A549 (cell line): ENCODE data around the gene MRGPRD. TPM values are rescaled to one million over a fixed set of nuclear protein-coding genes. Genes with fewer than 3 reads are reported as not detected.

Experiments used
- ATAC-seq, 2 experiments: fragments of 200-7000 bp in 1 of 2; fragments of >200 bp in 1 of 2; cut with Nextera tagmentation in 1 of 2; cut with Tn5 transposase in 1 of 2; 3 replicates each; pipeline versions ENCODE4 v1.8.0 to v1.9.1; 2018 to 2020; ENCODE audit warnings: mild to moderate bottlenecking in 1 of 2, moderate library complexity in 1 of 2
- CTCF ChIA-PET: fragments of 300-600 bp; sonication (Branson Sonifier 250); formaldehyde crosslinking; extraction: SDS; loops from one replicate; lab custom pipeline; 2021; ENCODE audit warnings: antibody characterized with exemption, inconsistent platforms; lab: Yijun Ruan, JAX
- POLR2A ChIA-PET: fragments of 350-600 bp; formaldehyde crosslinking; extraction: SDS; loops from one replicate; lab custom pipeline; 2021; ENCODE audit warnings: antibody characterized with exemption, inconsistent platforms; lab: Yijun Ruan, JAX
- DNase-seq, 2 experiments: peaks; one replicate each; pipeline versions ENCODE4 v3.0.0 to v3.0.0-alpha.2; 2011 to 2016; ENCODE audit warnings: low read depth in 1 of 2, low spot score in 1 of 2
- FAIRE-seq: peaks from 2 replicates; lab custom pipeline; 2011; peaks lifted over from hg19 to GRCh38; lab: Jason Lieb, UNC
- H3K27ac ChIP-seq, 2 experiments: fragments of >200 bp; sonication (Bioruptor Twin); formaldehyde crosslinking; 3 replicates each; pipeline ENCODE4 v1.5.1; 2016 to 2017
- H3K4me1 ChIP-seq: fragments of >200 bp; sonication (Bioruptor Twin); formaldehyde crosslinking; 3 replicates; pipeline ENCODE4 v1.6.1; 2016
- H3K4me2 ChIP-seq: fragments of >200 bp; sonication (Bioruptor Twin); formaldehyde crosslinking; 3 replicates; pipeline ENCODE4 v1.6.1; 2016
- H3K4me3 ChIP-seq: fragments of >200 bp; sonication (Bioruptor Twin); formaldehyde crosslinking; 3 replicates; pipeline ENCODE4 v1.5.1; 2016
- H3K9me3 ChIP-seq: fragments of >200 bp; sonication (Bioruptor Twin); formaldehyde crosslinking; 3 replicates; pipeline ENCODE4 v1.6.1; 2016
- BCL3 ChIP-seq: fragments of >200 bp; sonication (Bioruptor Twin); formaldehyde crosslinking; IDR thresholded peaks from 3 replicates; pipeline ENCODE4 v1.6.1; 2016
- CHD2 ChIP-seq: fragments of 150-350 bp; IDR thresholded peaks from 2 replicates; pipeline ENCODE4 v1.6.1; 2014; ENCODE audit warnings: low read length; ENCODE audit not compliant: partially characterized antibody
- EHMT2 ChIP-seq: fragments of 200-600 bp; sonication (generic); IDR thresholded peaks from 2 replicates; pipeline ENCODE4 v1.6.1; 2016; ENCODE audit warnings: antibody characterized with exemption, low read depth, mild to moderate bottlenecking, moderate library complexity
- ELK1 ChIP-seq: fragments of 150-350 bp; IDR thresholded peaks from 2 replicates; pipeline ENCODE4 v1.6.1; 2014; ENCODE audit warnings: low read depth, mild to moderate bottlenecking, low read length
- FOSL2 ChIP-seq, 2 experiments: fragments of 450-650 bp in 1 of 2; fragments of >200 bp in 1 of 2; sonication (Bioruptor Twin) in 1 of 2; formaldehyde crosslinking; IDR thresholded peaks; 2 replicates each; pipeline versions ENCODE4 v1.5.0 to v1.6.1; 2016 to 2020; ENCODE audit warnings: mild to moderate bottlenecking in 1 of 2, moderate library complexity in 1 of 2
- GATA3 ChIP-seq: IDR thresholded peaks from 2 replicates; pipeline ENCODE4 v1.6.1; 2012; ENCODE audit warnings: borderline replicate concordance
- HEYL ChIP-seq: fragments of 250-450 bp; sonication (Bioruptor Pico); IDR thresholded peaks from 2 replicates; pipeline ENCODE4 v1.8.0; 2021; ENCODE audit warnings: mild to moderate bottlenecking, moderate library complexity
- HMGXB4 ChIP-seq: fragments of 250-450 bp; sonication (Bioruptor Pico); IDR thresholded peaks from 2 replicates; pipeline ENCODE4 v1.5.0; 2021; ENCODE audit warnings: mild to moderate bottlenecking, moderate library complexity, borderline replicate concordance
- JUN ChIP-seq, 2 experiments: fragments of >200 bp; sonication (Bioruptor Twin); formaldehyde crosslinking; IDR thresholded peaks; 2 replicates in 1 of 2; 3 replicates in 1 of 2; pipeline ENCODE4 v1.6.1; 2016 to 2017
- MAX ChIP-seq: IDR thresholded peaks from 2 replicates; pipeline ENCODE4 v1.6.1; 2012
- MYC ChIP-seq: IDR thresholded peaks from 2 replicates; pipeline ENCODE4 v1.6.1; 2012; ENCODE audit warnings: mild to moderate bottlenecking, inconsistent platforms, low read length, improper control_type of control experiment, borderline replicate concordance
- NFE2L2 ChIP-seq: fragments of 150-350 bp; conservative IDR thresholded peaks from 2 replicates; pipeline ENCODE4 v1.6.1; 2014; ENCODE audit warnings: low read length
- NPAS2 ChIP-seq: fragments of 250-450 bp; sonication (Bioruptor Pico); IDR thresholded peaks from 2 replicates; pipeline ENCODE4 v1.8.0; 2022; ENCODE audit warnings: mild to moderate bottlenecking, moderate library complexity, borderline replicate concordance
- PHF8 ChIP-seq: fragments of 200-600 bp; sonication (generic); IDR thresholded peaks from 2 replicates; pipeline ENCODE4 v1.6.1; 2016; ENCODE audit warnings: low read depth, mild to moderate bottlenecking, antibody characterized with exemption, moderate library complexity, borderline replicate concordance
- POLR2A ChIP-seq: IDR thresholded peaks from 2 replicates; pipeline ENCODE4 v1.6.1; 2012; ENCODE audit warnings: mild to moderate bottlenecking, low read length
- POLR2AphosphoS2 ChIP-seq: conservative IDR thresholded peaks from 2 replicates; pipeline ENCODE4 v1.6.1; 2012; ENCODE audit warnings: low read length, improper control_type of control experiment, inconsistent platforms
- RAD21 ChIP-seq, 2 experiments: fragments of >200 bp in 1 of 2; sonication (Bioruptor Twin) in 1 of 2; formaldehyde crosslinking in 1 of 2; IDR thresholded peaks in 1 of 2; conservative IDR thresholded peaks in 1 of 2; 2 replicates in 1 of 2; 3 replicates in 1 of 2; pipeline ENCODE4 v1.6.1; 2012 to 2018; ENCODE audit warnings: inconsistent platforms in 1 of 2
- RARB ChIP-seq: fragments of 250-450 bp; sonication (Bioruptor Pico); IDR thresholded peaks from 2 replicates; pipeline ENCODE4 v1.8.0; 2021; ENCODE audit warnings: mild to moderate bottlenecking, moderate library complexity
- RNF2 ChIP-seq: fragments of 200-600 bp; sonication (generic); IDR thresholded peaks from 2 replicates; pipeline ENCODE4 v1.6.1; 2016; ENCODE audit warnings: low read depth, mild to moderate bottlenecking, antibody characterized with exemption, moderate library complexity, borderline replicate concordance
- SREBF2 ChIP-seq: fragments of 450-650 bp; IDR thresholded peaks from 2 replicates; pipeline ENCODE4 v1.6.1; 2014; ENCODE audit warnings: mild to moderate bottlenecking, moderate library complexity
- TFCP2L1 ChIP-seq: fragments of 250-450 bp; sonication (Bioruptor Pico); IDR thresholded peaks from 2 replicates; pipeline ENCODE4 v1.5.0; 2021; ENCODE audit warnings: mild to moderate bottlenecking
- ZC3H11A ChIP-seq: fragments of 450-650 bp; IDR thresholded peaks from 2 replicates; pipeline ENCODE4 v1.6.1; 2014; ENCODE audit warnings: antibody characterized with exemption, mild to moderate bottlenecking
- ZFP36 ChIP-seq: fragments of 450-650 bp; IDR thresholded peaks from 2 replicates; pipeline ENCODE4 v1.6.1; 2014; ENCODE audit warnings: borderline replicate concordance; ENCODE audit not compliant: partially characterized antibody
- ZNF302 ChIP-seq: fragments of 250-450 bp; sonication (Bioruptor Pico); IDR thresholded peaks from 2 replicates; pipeline ENCODE4 v1.9.0; 2021; ENCODE audit warnings: inconsistent platforms, mild to moderate bottlenecking, moderate library complexity
- ZSCAN20 ChIP-seq: fragments of 250-450 bp; sonication (Bioruptor Pico); IDR thresholded peaks from 2 replicates; pipeline ENCODE4 v1.8.0; 2022; ENCODE audit warnings: mild to moderate bottlenecking, moderate library complexity
- WGBS: methylation state at CpG from one replicate; pipeline ENCODE4 v1.1.6; 2017; ENCODE audit errors: missing lambda C conversion rate; 5-methylcytosine and 5-hydroxymethylcytosine counted together
- polyA plus RNA-seq, 4 experiments: library from polyadenylated mRNA; depleted of rRNA in 3 of 4; stranded (reverse); fragments of >200 nt; fragmentation: RNase III in 1 of 4; extraction: RNeasy Plus Mini Kit Qiagen cat#74134 plus additional on column Dnase treatment in 1 of 4; gene quantifications; 2 replicates in 3 of 4; 3 replicates in 1 of 4; pipeline ENCODE4 v1.2.3, GENCODE V29; 2011 to 2017

MRGPRD gene
- polyA plus RNA-seq, 2 of the 4 experiments (the other 2 are of a cell fraction) = not detected

- no peak for TF ChIP-seq HMGXB4 (CRISPR knock-in tag)
Observed at GRCh38 chr11:69010361-69010891, 29.6 kb upstream of the MRGPRD start (continued).

GRCh38 chr11:69009441-69010211, 28.8 kb upstream of the MRGPRD start:
- peak; percentile 3 to 11; a peak in 3 of 6 replicates for ATAC-seq
- H3K4me3 ChIP-seq = no peak overlapping the region
- peak overlapping the region; percentile 69 for H3K4me2 ChIP-seq
- POLR2A ChIA-PET = interaction anchor here (0.6 kb wide), 1 partner anchor 18 kb away, joined by 5 read pairs; no protein-coding TSS in a partner anchor
- H3K9me3 ChIP-seq = no peaks in the 10 kb centered on the region
- TF ChIP-seq RAD21 (conservative IDR thresholded peaks at IDR 0.05 in 1 of 2, IDR thresholded peaks at IDR 0.05 in 1 of 2) = no peak
- no peak for TF ChIP-seq ZFP36
- no peak for TF ChIP-seq MAX
- no peak for TF ChIP-seq POLR2AphosphoS2
- peak overlapping the region; percentile 69 to 89 for H3K27ac ChIP-seq
- CTCF ChIA-PET = interaction anchor here (1.6 to 3.1 kb wide), 2 partner anchors 9 to 35 kb away, joined by 6 to 16 read pairs; no protein-coding TSS in a partner anchor
- peaks cover 39% of the 10 kb centered on the region for H3K4me1 ChIP-seq
- 88% methylated on average over 12 of the region's 16 CpGs for WGBS
- FAIRE-seq = no peak
- DNase-seq = peak in 1 of 2 experiments; percentile 31

- 19% methylated on average over 12 of the region's 17 CpGs for WGBS
- ATAC-seq (peak; percentile 77 to 92), FAIRE-seq (no peak), DNase-seq (peak; percentile 89 to 96)
- Histone ChIP-seq H3K9me3 (no peaks in the 10 kb centered on the region), H3K27ac (peak overlapping the region; percentile 69 to 89), H3K4me2 (peak overlapping the region; percentile 69), H3K4me3 (no peak overlapping the region), H3K4me1 (peaks cover 39% of the 10 kb centered on the region)
- ChIA-PET CTCF (interaction anchor here (1.2 to 3.1 kb wide), 3 partner anchors 8 to 81 kb away, joined by 3 to 16 read pairs (median 6); no protein-coding TSS in a partner anchor), POLR2A (interaction anchor here (0.6 to 1.1 kb wide), 2 partner anchors 19 to 62 kb away, joined by 3 to 5 read pairs; no protein-coding TSS in a partner anchor)
- TF ChIP-seq FOSL2 (IDR thresholded peaks at IDR 0.05) (0 out of 2 replicates have a peak, but pooled peaks have one; percentile 29), FOSL2 (CRISPR knock-in tag; IDR thresholded peaks at IDR 0.05) (peak; percentile 93), BCL3 (no peak), CHD2 (no peak), RAD21 (conservative IDR thresholded peaks at IDR 0.05 in 1 of 2, IDR thresholded peaks at IDR 0.05 in 1 of 2) (no peak), HEYL (CRISPR knock-in tag) (no peak), ZC3H11A (no peak), MYC (no peak), NPAS2 (CRISPR knock-in tag) (no peak), ZNF302 (CRISPR knock-in tag) (no peak), ELK1 (no peak), PHF8 (no peak), JUN (IDR thresholded peaks at IDR 0.05) (peak in 1 of 2 experiments; percentile 30; a peak in 1 of 5 replicates), RNF2 (no peak), SREBF2 (no peak), POLR2A (peak; percentile 36), EHMT2 (no peak), ZSCAN20 (CRISPR knock-in tag) (no peak), NFE2L2 (no peak), GATA3 (no peak), MAX (peak; percentile 79; the same call in 1 of the 2 replicates), RARB (CRISPR knock-in tag) (no peak), ZFP36 (no peak), TFCP2L1 (CRISPR knock-in tag) (no peak)
Observed at GRCh38 chr11:69008737-69009440, 28.1 kb upstream of the MRGPRD start.
